HL-60 (cell line): Measurements from ENCODE around the gene ZNF585A.
"Not testable (repeated sequence)": the region's sequence is repeated elsewhere in the genome, so short reads cannot be mapped to it uniquely, and the experiment has no call there.

Experiments
- DNase-seq, 2 experiments: peaks; one replicate each; pipeline ENCODE4 v3.0.0-alpha.2; 2010 to 2020; ENCODE audit warnings: low read depth in 1 of 2, low spot score in 1 of 2
- H3K27ac ChIP-seq: fragments of 250-450 bp; sonication (Bioruptor Pico); replicated peaks from 2 replicates; pipeline ENCODE4 v1.5.1; 2020; ENCODE audit warnings: mild to moderate bottlenecking, moderate library complexity
- H3K27me3 ChIP-seq: fragments of 250-450 bp; sonication (Bioruptor Pico); 2 replicates; pipeline ENCODE4 v1.5.1; 2021; ENCODE audit warnings: mild to moderate bottlenecking, moderate library complexity; ENCODE audit not compliant: insufficient read depth, poor library complexity, severe bottlenecking
- H3K4me3 ChIP-seq: replicated peaks from 2 replicates; pipeline ENCODE4 v1.5.1; 2011; ENCODE audit warnings: mild to moderate bottlenecking, control low read depth, low read length; ENCODE audit not compliant: insufficient read depth
- CTCF ChIP-seq: IDR thresholded peaks from one replicate; pipeline ENCODE4 v1.5.1; 2011; ENCODE audit warnings: low read length, control low read depth, inconsistent platforms; ENCODE audit not compliant: insufficient read depth
- GABPA ChIP-seq: IDR thresholded peaks from 2 replicates; pipeline ENCODE4 v1.6.1; 2012; ENCODE audit warnings: low read depth
- POLR2AphosphoS5 ChIP-seq: IDR thresholded peaks from 2 replicates; pipeline ENCODE4 v1.6.1; 2012; ENCODE audit warnings: low read depth
- REST ChIP-seq: IDR thresholded peaks from 2 replicates; pipeline ENCODE4 v1.6.1; 2012; ENCODE audit warnings: low read depth; ENCODE audit not compliant: insufficient replicate concordance
- SPI1 ChIP-seq: IDR thresholded peaks from 2 replicates; pipeline ENCODE4 v1.6.1; 2012; ENCODE audit warnings: low read depth, mild to moderate bottlenecking, borderline replicate concordance

The ZNF585A gene

GRCh38 chr19:37136111-37136510 is 36.4 kb downstream of the ZNF585A start:
- Histone ChIP-seq H3K27me3 (no peaks in the 10 kb centered on the region), H3K27ac (no peak overlapping the region), H3K4me3 (no peak overlapping the region)
- TF ChIP-seq CTCF (no peak), REST (no peak), POLR2AphosphoS5 (no peak), SPI1 (no peak), GABPA (no peak)
- no peak for DNase-seq

- H3K27me3 ChIP-seq: no peaks in the 10 kb centered on the region
- no peak overlapping the region for H3K27ac ChIP-seq
- no peak overlapping the region for H3K4me3 ChIP-seq
- DNase-seq: no peak
- TF ChIP-seq CTCF: no peak
- no peak for TF ChIP-seq SPI1
These were observed 43.7 kb downstream of the ZNF585A start for GRCh38 chr19:37128821-37129177.

- Histone ChIP-seq H3K4me3 (no peak overlapping the region), H3K27ac (no peak overlapping the region), H3K27me3 (no peaks in the 10 kb centered on the region)
- DNase-seq: no peak
- TF ChIP-seq POLR2AphosphoS5 (no peak), SPI1 (no peak), REST (no peak), GABPA (no peak), CTCF (no peak)
These were observed 44.3 kb downstream of the ZNF585A start for GRCh38 chr19:37127999-37128820.

GRCh38 chr19:37122093-37122492 is 50.4 kb downstream of the ZNF585A start:
- not testable (repeated sequence) for DNase-seq, H3K4me3 ChIP-seq, H3K27ac ChIP-seq, H3K27me3 ChIP-seq
